Endothelial cell of umbilical vein (primary cell): Measurements from ENCODE around the gene CUBN. TPM values are rescaled to one million over a fixed set of nuclear protein-coding genes. Genes with fewer than 3 reads are reported as not detected.

Experiments
- BruUV-seq: library from RNA; stranded (reverse); fragments of 400-500 nt; replicated peaks from 2 replicates; lab custom pipeline; 2021; lab: Mats Ljungman, UMichigan
- CTCF ChIA-PET: fragments of 300-600, 350-600 bp; sonication (Branson Sonifier 250); formaldehyde crosslinking; loops from one replicate; lab custom pipeline; 2021; ENCODE audit warnings: antibody characterized with exemption, inconsistent platforms; lab: Charles Lee
- POLR2A ChIA-PET: fragments of 300-600, 350-600 bp; sonication (Branson Sonifier 250); formaldehyde crosslinking; loops from one replicate; lab custom pipeline; 2021; ENCODE audit warnings: antibody characterized with exemption, inconsistent platforms; lab: Charles Lee
- DNase-seq: peaks from one replicate; pipeline ENCODE4 v3.0.0-alpha.2; 2011; ENCODE audit warnings: low read depth, low spot score
- FAIRE-seq: peaks from 2 replicates; lab custom pipeline; 2011; peaks lifted over from hg19 to GRCh38; lab: Jason Lieb, UNC
- H2AFZ ChIP-seq: 2 replicates; pipeline ENCODE4 v1.6.0; 2012; ENCODE audit warnings: low read depth, low read length, control low read depth, inconsistent platforms
- H3K27ac ChIP-seq: 2 replicates; pipeline ENCODE4 v1.5.1; 2011; ENCODE audit warnings: low read depth, mild to moderate bottlenecking, control low read depth, low read length, moderate library complexity; ENCODE audit not compliant: insufficient read depth
- H3K27me3 ChIP-seq, 2 experiments: 2 replicates each; pipeline versions ENCODE4 v1.6.0 to v1.6.1; 2011; ENCODE audit warnings: low read length in 2 of 2, mixed read lengths in 1 of 2; ENCODE audit not compliant: control insufficient read depth in 2 of 2, insufficient read depth in 2 of 2
- H3K36me3 ChIP-seq, 2 experiments: 2 replicates in 1 of 2; 3 replicates in 1 of 2; pipeline ENCODE4 v1.5.1; 2011; ENCODE audit warnings: low read length in 2 of 2, mild to moderate bottlenecking in 1 of 2, moderate library complexity in 1 of 2; ENCODE audit not compliant: control insufficient read depth in 2 of 2, insufficient read depth in 2 of 2; ENCODE audit errors: extremely low read depth in 1 of 2
- H3K4me1 ChIP-seq: 3 replicates; pipeline ENCODE4 v1.5.1; 2011; ENCODE audit warnings: mild to moderate bottlenecking, low read length; ENCODE audit not compliant: control insufficient read depth, insufficient read depth; ENCODE audit errors: extremely low read depth
- H3K4me2 ChIP-seq: 2 replicates; pipeline ENCODE4 v1.6.1; 2011; ENCODE audit warnings: low read length, control low read depth, mixed read lengths; ENCODE audit not compliant: insufficient read depth
- H3K4me3 ChIP-seq, 3 experiments: fragments of 200-600 bp in 1 of 3; sonication (generic), shearing (Covaris generic) in 1 of 3; replicated peaks in 1 of 3; 2 replicates each; pipeline ENCODE4 v1.5.1; 2011 to 2016; ENCODE audit warnings: control low read depth in 3 of 3, low read length in 3 of 3, mild to moderate bottlenecking in 2 of 3, inconsistent platforms in 1 of 3, low read depth in 1 of 3, moderate library complexity in 1 of 3; ENCODE audit not compliant: insufficient read depth in 1 of 3
- H3K79me2 ChIP-seq: 2 replicates; pipeline ENCODE4 v1.6.0; 2012; ENCODE audit warnings: low read length, inconsistent platforms; ENCODE audit not compliant: control insufficient read depth, insufficient read depth
- H3K9ac ChIP-seq: replicated peaks from 2 replicates; pipeline ENCODE3; 2011; ENCODE audit warnings: low read length, control low read depth; ENCODE audit not compliant: insufficient read depth; ENCODE audit errors: extremely low read depth
- H3K9me1 ChIP-seq: replicated peaks from 3 replicates; pipeline ENCODE4 v1.6.0; 2011; ENCODE audit warnings: mild to moderate bottlenecking, low read length; ENCODE audit not compliant: control insufficient read depth, insufficient read depth; ENCODE audit errors: extremely low read depth
- H3K9me3 ChIP-seq: replicated peaks from 2 replicates; pipeline ENCODE4 v1.5.1; 2012; ENCODE audit warnings: low read length, inconsistent platforms; ENCODE audit not compliant: control insufficient read depth, insufficient read depth
- H4K20me1 ChIP-seq: replicated peaks from 2 replicates; pipeline ENCODE3; 2011; ENCODE audit warnings: mild to moderate bottlenecking, low read length; ENCODE audit not compliant: control insufficient read depth, insufficient read depth; ENCODE audit errors: extremely low read depth
- EZH2 ChIP-seq: IDR thresholded peaks from 2 replicates; pipeline ENCODE4 v1.6.1; 2012; ENCODE audit warnings: borderline replicate concordance, low read depth, mild to moderate bottlenecking, moderate library complexity, low read length, inconsistent platforms; ENCODE audit not compliant: severe bottlenecking
- FOS ChIP-seq: IDR thresholded peaks from 2 replicates; pipeline ENCODE4 v1.6.1; 2011; ENCODE audit warnings: mild to moderate bottlenecking, low read length, moderate library complexity, borderline replicate concordance; ENCODE audit not compliant: insufficient read depth
- GATA2 ChIP-seq: IDR thresholded peaks from 2 replicates; pipeline ENCODE4 v1.7.0; 2011; ENCODE audit warnings: low read depth, mild to moderate bottlenecking, moderate library complexity, mixed read lengths, low read length; ENCODE audit not compliant: insufficient read length, insufficient read depth
- JUN ChIP-seq: IDR thresholded peaks from 2 replicates; pipeline ENCODE4 v1.6.1; 2011; ENCODE audit warnings: borderline replicate concordance, low read depth; ENCODE audit not compliant: insufficient read length, insufficient read depth
- MYC ChIP-seq: IDR thresholded peaks from one replicate; pipeline ENCODE4 v1.6.1; 2011; ENCODE audit warnings: mild to moderate bottlenecking, low read depth, low read length
- POLR2A ChIP-seq: IDR thresholded peaks from 2 replicates; pipeline ENCODE4 v1.6.1; 2012; ENCODE audit warnings: low read depth, mild to moderate bottlenecking, control low read depth, low read length
- POLR2AphosphoS5 ChIP-seq: IDR thresholded peaks from 2 replicates; pipeline ENCODE4 v1.6.1; 2012; ENCODE audit warnings: low read depth, mild to moderate bottlenecking, control low read depth, low read length, moderate library complexity; ENCODE audit not compliant: insufficient read depth
- dilution Hi-C: fragments of 300-500 bp; cut with MboI; formaldehyde crosslinking; loops from one replicate; pipeline ENCODE4 v1.15.0; 2019; ENCODE audit warnings: low sequenced_read_pairs; ENCODE audit not compliant: extremely low pct_ligation_motif_present
- intact Hi-C: fragments of 100-400 bp; cut with micrococcal nuclease; formaldehyde crosslinking; loops from one replicate; pipeline ENCODE4 v1.10.0; 2022
- polyA plus RNA-seq, 4 experiments: library from polyadenylated mRNA; depleted of rRNA in 3 of 4; stranded (reverse) in 3 of 4; unstranded in 1 of 4; fragments of >200 nt; gene quantifications; 2 replicates each; pipeline versions ENCODE4 v1.2.1 to v1.2.3, GENCODE V29; 2011 to 2012; ENCODE audit warnings: missing spikeins in 1 of 4
- total RNA-seq: library from RNA; stranded (reverse); gene quantifications from 2 replicates; pipeline ENCODE4 v1.2.3, GENCODE V29; 2021
- TF ChIP-seq, protein P1 (sequence below), 2 donors: IDR thresholded peaks; 1 replicate in 1 of 2; 2 replicates in 1 of 2; pipeline ENCODE4 v1.5.1; 2011; ENCODE audit warnings: low read length in 2 of 2, mild to moderate bottlenecking in 2 of 2, moderate library complexity in 2 of 2, control low read depth in 1 of 2, inconsistent platforms in 1 of 2, low read depth in 1 of 2; ENCODE audit not compliant: insufficient read depth in 1 of 2; ENCODE audit errors: extremely low read depth in 1 of 2
- TF ChIP-seq, protein P2 (sequence below): IDR thresholded peaks from 2 replicates; pipeline ENCODE4 v1.6.1; 2011; ENCODE audit not compliant: insufficient read depth, insufficient read length

Gene CUBN
- total and polyA plus RNA-seq, 2 donors (not counting 3 experiments of a cell fraction or from before 2014, with no cell fraction given) = 2.7 to 4.6 TPM

DNA sequence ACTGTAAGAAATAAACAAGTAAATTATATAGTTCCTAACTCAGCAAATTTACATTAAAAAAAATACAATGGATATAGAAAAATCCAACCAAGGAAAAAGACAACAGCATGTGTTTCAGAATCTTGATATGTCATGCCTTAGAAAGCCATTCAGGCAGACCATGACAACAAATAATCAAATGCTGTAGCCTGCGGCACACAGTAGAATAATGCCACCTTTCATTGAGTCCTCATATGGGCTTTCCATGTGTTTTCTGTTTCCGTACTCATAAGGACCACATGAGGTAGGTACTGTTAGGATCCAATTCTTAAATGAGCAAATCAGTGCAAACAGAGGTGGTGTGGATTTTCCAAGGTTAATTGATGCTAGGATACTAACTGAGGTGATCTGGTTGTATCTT is 138.6 kb downstream of the CUBN start:
- CTCF ChIA-PET = no interaction called here
- no peaks in the 10 kb centered on the region for H3K27me3 ChIP-seq
- no peaks in the 10 kb centered on the region for H3K9me3 ChIP-seq
- dilution Hi-C loops = no loop called here
- no peaks in the 10 kb centered on the region for H3K36me3 ChIP-seq
- no peak overlapping the region for H3K9ac ChIP-seq
- no peak overlapping the region for H2AFZ ChIP-seq
- H3K27ac ChIP-seq = no peak overlapping the region
- FAIRE-seq (no peak), DNase-seq (no peak)
- H3K9me1 ChIP-seq = no peaks in the 10 kb centered on the region
- no peak overlapping the region for H3K4me2 ChIP-seq
- POLR2A ChIA-PET = no interaction called here
- no peaks in the 10 kb centered on the region for H4K20me1 ChIP-seq
- no peaks in the 10 kb centered on the region for H3K79me2 ChIP-seq
- H3K4me3 ChIP-seq = no peak overlapping the region
- no TSS peak for BruUV-seq
- peaks cover 63% of the 10 kb centered on the region for H3K4me1 ChIP-seq
- no peak for TF ChIP-seq GATA2
- TF ChIP-seq POLR2A = no peak
- TF ChIP-seq MYC = no peak
- no peak for TF ChIP-seq FOS
- no peak for TF ChIP-seq EZH2
- no peak for TF ChIP-seq JUN
- TF ChIP-seq, protein P1, sequence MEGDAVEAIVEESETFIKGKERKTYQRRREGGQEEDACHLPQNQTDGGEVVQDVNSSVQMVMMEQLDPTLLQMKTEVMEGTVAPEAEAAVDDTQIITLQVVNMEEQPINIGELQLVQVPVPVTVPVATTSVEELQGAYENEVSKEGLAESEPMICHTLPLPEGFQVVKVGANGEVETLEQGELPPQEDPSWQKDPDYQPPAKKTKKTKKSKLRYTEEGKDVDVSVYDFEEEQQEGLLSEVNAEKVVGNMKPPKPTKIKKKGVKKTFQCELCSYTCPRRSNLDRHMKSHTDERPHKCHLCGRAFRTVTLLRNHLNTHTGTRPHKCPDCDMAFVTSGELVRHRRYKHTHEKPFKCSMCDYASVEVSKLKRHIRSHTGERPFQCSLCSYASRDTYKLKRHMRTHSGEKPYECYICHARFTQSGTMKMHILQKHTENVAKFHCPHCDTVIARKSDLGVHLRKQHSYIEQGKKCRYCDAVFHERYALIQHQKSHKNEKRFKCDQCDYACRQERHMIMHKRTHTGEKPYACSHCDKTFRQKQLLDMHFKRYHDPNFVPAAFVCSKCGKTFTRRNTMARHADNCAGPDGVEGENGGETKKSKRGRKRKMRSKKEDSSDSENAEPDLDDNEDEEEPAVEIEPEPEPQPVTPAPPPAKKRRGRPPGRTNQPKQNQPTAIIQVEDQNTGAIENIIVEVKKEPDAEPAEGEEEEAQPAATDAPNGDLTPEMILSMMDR (IDR thresholded peaks at IDR 0.05; ENCODE audit: extremely low read depth in 1 of 2, insufficient read depth in 1 of 2, low read depth in 1 of 2, low read length in 2 of 2) = no peak
- TF ChIP-seq POLR2AphosphoS5 = no peak
- TF ChIP-seq, protein P2, sequence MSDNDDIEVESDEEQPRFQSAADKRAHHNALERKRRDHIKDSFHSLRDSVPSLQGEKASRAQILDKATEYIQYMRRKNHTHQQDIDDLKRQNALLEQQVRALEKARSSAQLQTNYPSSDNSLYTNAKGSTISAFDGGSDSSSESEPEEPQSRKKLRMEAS = no peak
- intact Hi-C loops = no loop called here
